Hepatocyte (in vitro differentiated cells): ENCODE data around the gene ZFP62.

Experiments used
- CTCF ChIP-seq: fragments of 200-600 bp; sonication (generic); IDR thresholded peaks from 2 replicates; pipeline ENCODE4 v1.5.1; 2016; ENCODE audit warnings: antibody characterized with exemption, mild to moderate bottlenecking; ENCODE audit not compliant: poor library complexity
- EZH2 ChIP-seq: fragments of 200-600 bp; sonication (generic); IDR thresholded peaks from 2 replicates; pipeline ENCODE4 v1.6.1; 2016; ENCODE audit warnings: antibody characterized with exemption, mild to moderate bottlenecking, borderline replicate concordance
- EZH2phosphoT487 ChIP-seq: fragments of 200-600 bp; sonication (generic); IDR thresholded peaks from one replicate; pipeline ENCODE4 v1.6.1; 2018; ENCODE audit warnings: antibody characterized with exemption, mild to moderate bottlenecking, low read depth, moderate library complexity; ENCODE audit not compliant: unreplicated experiment, severe bottlenecking

GRCh38 chr5:180802325-180803180, 58.5 kb downstream of the ZFP62 start, which contains the start of gene MGAT1:
- TF ChIP-seq CTCF (no peak), EZH2 (no peak), EZH2phosphoT487 (no peak)
